NCI-H226 (cell line): ENCODE data around the gene SEC11C.

Experiments
- DNase-seq: peaks from one replicate; pipeline ENCODE4 v3.0.0-alpha.2; 2015

The SEC11C gene

DNA sequence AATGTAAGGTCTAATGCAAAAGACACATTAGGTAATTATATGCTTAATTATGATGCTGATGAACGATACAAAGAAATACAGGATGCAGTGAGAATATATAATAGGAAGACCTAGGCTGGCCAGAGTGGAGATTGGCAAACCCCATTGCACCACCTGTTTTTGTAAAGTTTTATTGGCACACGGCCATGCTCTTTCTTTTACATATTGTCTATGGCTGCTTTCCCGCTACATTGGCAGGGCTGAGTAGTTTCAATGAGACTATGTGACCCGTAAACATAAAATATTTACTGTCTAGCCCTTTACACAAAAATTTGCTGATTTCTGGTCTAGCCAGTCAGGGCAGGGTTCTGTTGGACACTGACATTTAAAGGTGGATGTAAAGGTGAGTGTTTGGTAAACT is 5.4 kb downstream of the SEC11C start:
- no peak for DNase-seq

- no peak for DNase-seq
Measured at GRCh38 chr18:59148192-59148591, 8.5 kb downstream of the SEC11C start.

DNA sequence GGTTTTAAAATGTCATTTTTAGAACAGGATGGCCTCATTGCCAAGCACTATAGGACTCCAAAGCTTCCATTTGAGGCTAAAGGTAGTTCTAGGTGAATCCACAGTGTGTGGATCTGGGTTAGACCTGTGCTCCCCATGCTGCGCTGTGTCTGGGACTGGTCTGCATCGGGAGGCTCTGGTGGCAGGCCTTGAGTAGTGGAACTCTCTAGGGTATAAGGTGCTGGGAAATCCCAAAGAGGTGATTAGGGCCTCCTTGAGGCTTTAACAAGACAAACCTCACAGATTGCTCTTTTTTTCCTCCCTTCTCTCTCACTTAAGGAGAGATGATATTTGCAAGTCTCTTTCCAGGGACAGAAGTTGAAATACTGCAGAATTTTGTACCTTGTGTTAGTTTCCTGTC is 9.3 kb downstream of the SEC11C start:
- no peak for DNase-seq

DNA sequence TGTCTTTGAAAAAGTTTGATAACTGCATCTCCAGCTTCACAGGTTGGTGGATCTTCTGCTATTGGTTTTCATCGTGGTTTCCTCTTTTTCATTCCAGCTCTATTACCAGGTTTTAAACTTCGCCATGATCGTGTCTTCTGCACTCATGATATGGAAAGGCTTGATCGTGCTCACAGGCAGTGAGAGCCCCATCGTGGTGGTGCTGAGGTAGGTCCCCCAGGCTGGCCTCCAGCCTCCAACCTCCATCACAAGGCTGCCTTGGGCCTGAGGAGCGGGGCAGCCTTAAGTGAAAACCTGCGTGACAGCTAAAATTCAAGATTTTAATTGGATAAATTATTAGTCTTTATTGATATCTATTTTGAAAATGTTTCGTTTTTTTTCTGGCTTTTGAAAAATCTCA is 9.7 kb downstream of the SEC11C start:
- DNase-seq: no peak

- DNase-seq: no peak
Measured at GRCh38 chr18:59150236-59150635, 10.6 kb downstream of the SEC11C start.

DNA sequence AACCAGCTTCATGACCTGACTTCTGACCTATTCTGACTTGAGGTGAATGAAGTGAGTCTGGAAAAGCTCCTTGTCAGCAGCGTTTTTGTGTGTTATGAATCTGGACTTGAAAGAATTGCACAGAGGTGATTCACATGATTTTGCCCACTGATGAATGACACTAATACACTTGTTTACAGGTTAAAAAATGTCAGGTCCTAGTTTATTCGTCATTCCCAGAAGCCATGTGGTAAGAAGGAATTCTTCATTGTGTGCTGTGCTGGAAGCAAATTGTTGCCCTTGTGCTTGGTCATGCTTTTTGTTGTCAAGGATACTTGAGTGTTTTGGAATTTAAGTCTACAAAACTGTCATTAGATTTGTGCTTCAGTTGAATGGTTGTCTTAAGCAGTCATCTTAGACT is 15.5 kb downstream of the SEC11C start:
- peak; percentile 24 for DNase-seq

DNA sequence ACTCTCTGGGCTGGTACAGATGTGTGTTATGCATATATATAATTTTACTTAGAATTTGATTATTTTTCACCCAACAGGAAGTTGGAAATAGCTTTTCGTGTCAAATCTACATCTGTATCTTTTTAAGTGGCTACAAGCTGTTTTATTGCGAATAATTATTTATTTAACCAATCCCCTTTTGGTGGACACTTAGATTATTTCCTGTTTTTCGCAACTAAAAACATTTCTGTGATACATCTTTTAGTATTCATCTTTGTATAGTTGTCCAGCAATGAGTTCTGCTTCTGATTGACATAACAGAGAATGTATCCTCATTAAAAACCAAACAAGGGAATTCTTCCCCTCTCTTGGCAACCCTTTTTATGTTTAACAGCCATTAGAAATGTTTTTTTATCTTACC is 16.6 kb downstream of the SEC11C start:
- no peak for DNase-seq

DNA sequence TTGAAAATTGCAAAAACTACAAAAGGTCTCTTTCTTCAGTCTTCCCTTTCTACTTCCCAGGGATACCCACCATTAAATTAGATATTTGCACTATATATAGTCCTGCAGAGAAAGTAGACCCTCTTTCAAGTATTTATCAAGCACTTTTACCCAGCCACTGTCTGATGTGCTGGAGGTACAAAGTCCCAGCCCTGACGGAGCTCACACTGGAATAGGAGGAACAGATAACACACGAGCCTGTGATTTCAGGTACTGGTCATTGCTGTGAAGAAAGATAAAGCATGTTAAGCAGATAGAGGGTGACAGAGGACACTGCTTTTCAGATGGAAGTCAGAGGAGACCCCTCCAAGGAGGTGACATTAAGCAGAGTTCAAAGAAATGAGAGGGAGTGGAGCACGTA is 19.6 kb downstream of the SEC11C start:
- no peak for DNase-seq

DNA sequence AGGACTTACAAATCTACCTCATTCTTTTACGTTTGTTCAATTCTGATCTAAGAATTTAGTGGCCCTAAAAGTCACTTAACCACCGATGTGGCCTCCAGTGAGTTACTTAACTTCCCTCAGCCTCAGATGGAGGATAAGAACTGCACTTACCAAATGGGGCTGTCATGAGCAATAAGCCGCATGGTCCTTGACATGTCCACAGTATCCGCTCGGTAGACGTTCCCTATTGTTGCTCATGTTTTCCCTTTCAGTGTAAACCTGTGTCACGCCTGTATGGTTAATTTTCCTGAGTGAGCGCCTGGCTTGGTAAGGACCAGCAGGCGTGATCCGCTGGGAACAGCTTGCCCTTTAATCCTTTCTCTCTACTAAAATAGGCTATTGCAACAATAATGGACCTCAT is 20.3 kb downstream of the SEC11C start:
- DNase-seq: no peak

DNA sequence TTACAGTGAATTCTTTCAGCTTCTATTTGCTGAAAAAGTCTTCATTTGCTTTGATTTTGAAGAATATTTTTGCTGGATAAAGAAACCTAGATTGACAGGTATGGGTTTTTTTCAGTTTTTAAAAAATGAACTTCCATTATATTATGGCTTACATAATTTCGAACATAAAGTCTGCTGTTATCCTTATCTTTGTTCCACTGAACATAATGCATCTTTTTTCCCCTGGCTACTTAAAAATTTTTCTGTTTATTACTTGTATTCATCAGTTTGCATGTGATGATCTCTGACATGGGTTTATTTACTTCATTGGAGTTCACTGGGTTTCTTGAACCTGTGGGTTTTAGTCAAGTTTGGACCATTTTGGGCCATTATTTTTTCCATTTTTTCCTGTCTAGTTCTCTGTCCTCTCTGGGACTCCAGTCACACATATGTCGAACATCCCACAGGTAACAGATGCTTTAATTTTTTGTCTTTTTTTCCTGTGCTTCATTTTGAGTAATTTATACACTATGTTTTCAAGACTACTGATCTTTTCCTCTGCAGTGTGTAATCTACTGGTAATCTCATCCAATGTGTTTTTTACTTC is 33.1 kb downstream of the SEC11C start:
- DNase-seq: no peak

GRCh38 chr18:59177485-59177884 is 37.8 kb downstream of the SEC11C start:
- DNase-seq: no peak

DNA sequence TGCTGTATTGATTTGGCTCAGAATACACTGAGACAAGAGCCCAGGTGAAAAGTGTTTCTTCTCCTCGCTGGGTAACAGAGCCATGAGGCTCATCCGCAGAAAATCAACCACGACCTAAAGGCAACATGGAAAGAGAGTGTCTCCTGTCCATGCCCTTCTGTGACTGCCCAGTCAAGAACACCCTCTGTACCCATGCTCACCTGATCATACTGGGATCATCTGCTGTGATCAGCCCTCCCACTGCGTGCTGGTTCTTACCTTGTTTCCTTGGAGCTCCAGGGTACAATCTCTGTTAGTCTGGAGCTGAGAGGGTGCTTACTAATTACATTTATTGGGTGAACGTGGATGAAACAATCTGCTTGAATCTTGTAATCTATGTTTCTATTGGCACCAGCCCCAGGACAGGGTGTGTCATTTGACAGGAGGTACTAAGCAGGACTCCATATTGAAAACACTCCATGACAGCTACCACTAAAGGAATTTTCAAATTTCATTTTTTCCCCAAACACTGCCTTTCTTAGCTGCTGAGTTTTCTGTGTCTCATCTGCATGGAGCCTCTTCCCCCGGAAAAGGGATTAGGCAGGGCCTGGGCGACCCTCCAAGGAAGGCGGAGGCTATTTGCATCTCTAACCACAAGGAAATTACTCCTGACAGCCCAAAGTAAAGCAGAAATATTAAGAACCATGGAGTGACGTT is 40.6 kb downstream of the SEC11C start:
- DNase-seq: no peak

DNA sequence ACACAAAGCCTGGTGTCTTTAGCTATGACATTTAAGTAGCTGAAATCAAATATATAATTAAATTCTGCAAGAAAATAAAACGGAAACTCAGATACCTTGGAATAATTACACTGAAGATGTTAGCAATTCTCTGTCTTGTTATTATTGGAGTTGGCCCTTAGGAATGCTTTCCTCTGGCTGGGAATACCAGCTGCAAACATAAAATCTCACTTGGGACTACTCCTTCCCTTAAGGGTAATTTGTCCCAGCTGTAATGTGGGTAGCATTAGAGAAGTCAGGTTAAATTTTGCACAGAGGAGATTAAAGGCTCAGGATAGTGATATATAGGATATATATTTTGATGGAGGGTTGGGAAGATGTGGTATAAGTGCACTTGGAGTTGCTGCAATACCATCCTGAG is 43.0 kb downstream of the SEC11C start:
- DNase-seq: no peak

DNA sequence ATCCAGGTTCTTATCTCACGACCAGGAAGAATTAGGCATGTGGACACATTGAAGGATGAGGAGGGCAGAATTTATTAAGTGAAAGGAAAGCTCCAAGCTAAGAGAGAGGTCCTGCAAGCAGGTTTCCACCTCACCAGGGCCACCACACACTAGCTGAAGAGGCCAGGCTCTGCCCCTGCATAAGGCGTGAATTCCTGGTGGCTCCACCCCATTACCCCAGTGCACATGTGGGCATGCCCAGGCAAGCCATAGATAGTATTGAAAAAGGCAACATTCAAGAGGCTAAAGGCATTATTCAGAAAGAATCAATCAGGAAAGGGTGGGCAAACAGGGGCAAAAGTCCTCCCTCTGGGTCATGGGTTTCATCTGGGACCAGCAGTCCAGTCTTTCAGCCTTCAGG is 49.3 kb downstream of the SEC11C start:
- no peak for DNase-seq

GRCh38 chr18:59189746-59190145 is 50.1 kb downstream of the SEC11C start:
- no peak for DNase-seq

- no peak for DNase-seq
Measured at GRCh38 chr18:59196161-59196725, 56.6 kb downstream of the SEC11C start.

GRCh38 chr18:59197636-59198035 is 58.0 kb downstream of the SEC11C start:
- DNase-seq: no peak

DNA sequence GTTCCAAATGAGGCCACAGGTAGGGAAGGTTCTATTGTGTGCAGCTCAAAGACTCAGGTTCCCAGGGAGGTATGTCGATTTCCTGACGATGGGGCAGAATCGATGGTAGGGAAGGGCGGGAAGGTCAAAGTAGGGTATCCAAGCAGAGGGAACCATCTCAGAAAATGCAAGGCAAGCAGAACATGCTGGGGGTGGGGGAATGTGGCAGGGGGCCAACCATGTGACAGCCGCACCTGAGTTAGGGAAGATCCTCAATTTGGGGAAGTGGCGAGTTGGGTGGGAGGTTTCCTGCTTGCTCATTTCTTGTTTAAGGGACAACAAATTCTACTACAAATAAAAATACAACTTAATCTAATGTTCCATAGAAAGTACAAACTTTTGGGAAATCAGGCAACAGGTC is 58.5 kb downstream of the SEC11C start:
- no peak for DNase-seq

DNA sequence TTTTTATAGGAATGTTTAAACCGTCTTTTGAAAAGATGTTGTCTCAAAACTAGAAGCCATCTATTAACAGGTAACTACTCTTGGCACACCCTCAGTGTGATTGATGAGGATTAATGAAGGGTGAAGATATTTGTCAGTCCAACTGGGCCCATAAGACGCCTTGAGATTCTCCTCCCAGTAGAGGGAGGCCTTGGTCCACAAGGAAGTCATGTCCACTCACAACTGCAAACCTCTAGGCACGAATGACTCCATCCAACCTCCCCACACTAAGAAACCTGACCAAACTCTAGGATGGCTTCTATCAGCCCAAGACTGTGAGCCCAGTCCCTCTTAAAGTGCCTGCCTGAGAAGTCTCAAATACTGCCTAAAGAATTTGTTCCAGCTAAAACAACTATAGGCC is 61.1 kb downstream of the SEC11C start:
- DNase-seq: no peak

DNA sequence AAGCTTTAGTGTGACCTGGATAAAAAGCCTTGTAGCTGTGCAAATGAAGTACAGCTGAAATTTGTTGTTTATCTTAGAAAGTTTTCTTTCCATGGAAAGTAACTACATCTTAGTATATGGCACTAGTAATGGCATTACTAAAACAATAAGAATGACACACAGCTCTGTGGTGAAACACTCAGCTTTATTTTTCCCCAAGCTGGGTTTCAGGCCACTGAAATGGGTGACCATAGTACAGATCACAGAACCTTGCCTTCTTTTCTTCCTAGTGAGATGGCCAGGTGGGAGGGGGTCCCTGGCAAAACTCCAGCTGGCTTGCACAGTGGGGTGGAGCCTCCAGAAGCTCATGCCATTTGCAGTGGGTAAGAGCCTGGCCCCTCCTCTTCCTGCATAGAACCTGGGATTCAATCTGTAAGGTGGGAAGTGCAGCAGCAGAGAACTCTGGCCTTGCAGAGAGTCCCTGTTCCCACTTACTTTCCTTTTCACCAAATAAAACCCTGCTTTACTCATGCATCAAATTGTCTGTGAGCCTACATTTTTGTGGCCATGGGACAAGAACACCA is 62.7 kb downstream of the SEC11C start:
- DNase-seq: no peak

DNA sequence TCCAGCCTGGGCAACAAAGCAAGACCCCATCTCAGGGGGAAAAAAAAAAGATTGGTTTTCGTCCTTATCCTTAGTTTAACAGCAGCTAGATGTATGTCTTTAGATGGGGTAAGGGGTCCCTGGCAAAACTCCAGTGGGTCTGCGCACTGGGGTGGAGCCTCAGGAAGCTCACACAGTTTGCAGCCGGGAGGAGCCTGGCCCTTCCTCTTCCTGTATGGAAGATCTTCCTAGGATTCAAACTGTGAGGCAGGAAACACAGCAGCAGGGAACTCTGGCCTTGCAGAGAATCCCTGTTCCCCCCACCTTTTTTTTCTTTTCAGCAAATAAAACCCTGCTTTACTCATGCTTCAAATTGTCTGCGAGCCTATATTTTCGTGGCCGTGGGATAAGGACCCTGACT is 67.8 kb downstream of the SEC11C start:
- no peak for DNase-seq
